Hepatocyte (in vitro differentiated cells): ENCODE measurements around the gene NOTCH1. TPM values are rescaled to one million over a fixed set of nuclear protein-coding genes. Genes with fewer than 3 reads are reported as not detected.

ENCODE experiments used
- DNase-seq: peaks from one replicate; pipeline ENCODE4 v3.0.0-alpha.2; 2016; ENCODE audit warnings: low spot score
- H2AFZ ChIP-seq: fragments of 200-600 bp; sonication (generic); 2 replicates; pipeline ENCODE4 v1.6.0; 2016; ENCODE audit warnings: antibody characterized with exemption, mild to moderate bottlenecking
- H3K27ac ChIP-seq: fragments of 200-600 bp; sonication (generic); 2 replicates; pipeline ENCODE4 v1.5.1; 2016; ENCODE audit warnings: mild to moderate bottlenecking
- H3K27me3 ChIP-seq: fragments of 200-600 bp; sonication (generic); 2 replicates; pipeline ENCODE4 v1.6.1; 2016
- H3K36me3 ChIP-seq: fragments of 200-600 bp; sonication (generic); replicated peaks from 2 replicates; pipeline ENCODE4 v1.5.1; 2016; ENCODE audit warnings: low read depth; ENCODE audit not compliant: insufficient read depth
- H3K4me1 ChIP-seq: fragments of 200-600 bp; sonication (generic); 2 replicates; pipeline ENCODE4 v1.5.1; 2016; ENCODE audit warnings: mild to moderate bottlenecking, moderate library complexity; ENCODE audit not compliant: insufficient read depth
- H3K4me2 ChIP-seq: fragments of 200-600 bp; sonication (generic); 2 replicates; pipeline ENCODE4 v1.6.0; 2016
- H3K4me3 ChIP-seq: fragments of 200-600 bp; sonication (generic); 2 replicates; pipeline ENCODE4 v1.5.1; 2016; ENCODE audit warnings: mild to moderate bottlenecking
- H3K79me2 ChIP-seq: fragments of 200-600 bp; sonication (generic); 2 replicates; pipeline ENCODE4 v1.6.0; 2017; ENCODE audit warnings: mild to moderate bottlenecking
- H3K9me2 ChIP-seq: fragments of 200-600 bp; sonication (generic); replicated peaks from 2 replicates; pipeline ENCODE4 v1.6.0; 2017; ENCODE audit warnings: mild to moderate bottlenecking; ENCODE audit not compliant: insufficient read depth
- H3K9me3 ChIP-seq: fragments of 200-600 bp; sonication (generic); 2 replicates; pipeline ENCODE4 v1.5.1; 2016; ENCODE audit warnings: low read depth, mild to moderate bottlenecking
- H4K20me1 ChIP-seq: fragments of 200-600 bp; sonication (generic); 2 replicates; pipeline ENCODE4 v1.6.0; 2016; ENCODE audit warnings: mild to moderate bottlenecking; ENCODE audit not compliant: insufficient read depth, poor library complexity, severe bottlenecking
- EZH2 ChIP-seq: fragments of 200-600 bp; sonication (generic); IDR thresholded peaks from 2 replicates; pipeline ENCODE4 v1.6.1; 2016; ENCODE audit warnings: antibody characterized with exemption, mild to moderate bottlenecking, borderline replicate concordance
- EZH2phosphoT487 ChIP-seq: fragments of 200-600 bp; sonication (generic); IDR thresholded peaks from one replicate; pipeline ENCODE4 v1.6.1; 2018; ENCODE audit warnings: antibody characterized with exemption, mild to moderate bottlenecking, low read depth, moderate library complexity; ENCODE audit not compliant: unreplicated experiment, severe bottlenecking
- WGBS: methylation state at CpG from one replicate; pipeline ENCODE4 v1.1.6; 2016; ENCODE audit warnings: low lambda C conversion rate; ENCODE audit errors: missing lambda C conversion rate; 5-methylcytosine and 5-hydroxymethylcytosine counted together
- polyA plus RNA-seq: library from polyadenylated mRNA; unstranded; fragments of >200 nt; fragmentation: Nextera tagmentation; extraction: Ambion mirVana; gene quantifications from 2 replicates; pipeline ENCODE4 v1.2.1, GENCODE V29; 2016
- total RNA-seq: library from RNA; depleted of rRNA; stranded (reverse); fragments of >200 nt; gene quantifications from 2 replicates; pipeline ENCODE4 v1.2.3, GENCODE V29; 2014
- TF ChIP-seq, protein P1 (sequence below): fragments of 200-600 bp; sonication (generic); IDR thresholded peaks from 2 replicates; pipeline ENCODE4 v1.5.1; 2016; ENCODE audit warnings: antibody characterized with exemption, mild to moderate bottlenecking; ENCODE audit not compliant: poor library complexity

Gene NOTCH1
- total and polyA plus RNA-seq, 2 experiments from 2014 or later, result 5.3 to 6.5 TPM

DNA sequence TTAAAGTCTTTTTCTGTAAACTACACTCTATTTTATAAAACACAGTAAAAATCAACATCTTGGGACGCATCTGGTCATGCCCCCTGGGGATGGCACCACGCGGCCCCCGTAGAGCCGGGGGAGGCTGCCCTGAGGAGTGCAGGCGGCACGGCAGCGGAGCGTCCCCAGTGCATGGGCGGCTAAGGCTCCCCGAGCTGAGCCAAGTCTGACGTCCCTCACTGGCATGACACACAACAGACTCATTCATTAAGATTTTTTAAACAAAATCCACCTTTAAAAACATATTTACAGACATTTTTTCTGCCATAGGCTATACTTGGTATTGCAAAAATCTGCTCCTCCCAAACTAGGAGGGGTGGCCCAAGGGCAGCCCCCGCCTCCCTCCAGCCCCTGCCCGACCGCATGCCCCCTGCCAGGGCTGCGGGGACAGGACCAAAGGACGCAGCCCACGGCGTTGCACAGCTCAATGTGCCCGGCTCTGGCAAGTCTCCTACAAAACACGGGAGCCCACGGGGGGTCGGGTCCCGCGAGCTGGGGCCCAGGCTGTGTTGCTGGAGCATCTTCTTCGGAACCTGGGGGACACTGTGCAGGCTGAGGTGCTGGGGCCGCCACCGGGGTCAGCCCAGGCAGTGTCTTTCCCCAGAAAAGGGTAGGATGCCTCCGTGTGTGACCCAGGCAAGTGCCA lies 51.2 kb downstream of the NOTCH1 start:
- Histone ChIP-seq H4K20me1 (no peaks in the 10 kb centered on the region), H3K27me3 (no peaks in the 10 kb centered on the region), H3K27ac (no peak overlapping the region), H3K9me3 (no peaks in the 10 kb centered on the region), H3K79me2 (no peaks in the 10 kb centered on the region), H3K4me1 (no peaks in the 10 kb centered on the region), H3K4me2 (no peak overlapping the region), H3K4me3 (no peak overlapping the region), H3K9me2 (no peaks in the 10 kb centered on the region), H2AFZ (no peak overlapping the region), H3K36me3 (no peaks in the 10 kb centered on the region)
- WGBS, result 97% methylated on average over 29 of the region's 29 CpGs
- no peak for TF ChIP-seq EZH2phosphoT487
- TF ChIP-seq, protein P1, sequence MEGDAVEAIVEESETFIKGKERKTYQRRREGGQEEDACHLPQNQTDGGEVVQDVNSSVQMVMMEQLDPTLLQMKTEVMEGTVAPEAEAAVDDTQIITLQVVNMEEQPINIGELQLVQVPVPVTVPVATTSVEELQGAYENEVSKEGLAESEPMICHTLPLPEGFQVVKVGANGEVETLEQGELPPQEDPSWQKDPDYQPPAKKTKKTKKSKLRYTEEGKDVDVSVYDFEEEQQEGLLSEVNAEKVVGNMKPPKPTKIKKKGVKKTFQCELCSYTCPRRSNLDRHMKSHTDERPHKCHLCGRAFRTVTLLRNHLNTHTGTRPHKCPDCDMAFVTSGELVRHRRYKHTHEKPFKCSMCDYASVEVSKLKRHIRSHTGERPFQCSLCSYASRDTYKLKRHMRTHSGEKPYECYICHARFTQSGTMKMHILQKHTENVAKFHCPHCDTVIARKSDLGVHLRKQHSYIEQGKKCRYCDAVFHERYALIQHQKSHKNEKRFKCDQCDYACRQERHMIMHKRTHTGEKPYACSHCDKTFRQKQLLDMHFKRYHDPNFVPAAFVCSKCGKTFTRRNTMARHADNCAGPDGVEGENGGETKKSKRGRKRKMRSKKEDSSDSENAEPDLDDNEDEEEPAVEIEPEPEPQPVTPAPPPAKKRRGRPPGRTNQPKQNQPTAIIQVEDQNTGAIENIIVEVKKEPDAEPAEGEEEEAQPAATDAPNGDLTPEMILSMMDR, result no peak
- TF ChIP-seq EZH2, result no peak
- DNase-seq, result no peak

DNA sequence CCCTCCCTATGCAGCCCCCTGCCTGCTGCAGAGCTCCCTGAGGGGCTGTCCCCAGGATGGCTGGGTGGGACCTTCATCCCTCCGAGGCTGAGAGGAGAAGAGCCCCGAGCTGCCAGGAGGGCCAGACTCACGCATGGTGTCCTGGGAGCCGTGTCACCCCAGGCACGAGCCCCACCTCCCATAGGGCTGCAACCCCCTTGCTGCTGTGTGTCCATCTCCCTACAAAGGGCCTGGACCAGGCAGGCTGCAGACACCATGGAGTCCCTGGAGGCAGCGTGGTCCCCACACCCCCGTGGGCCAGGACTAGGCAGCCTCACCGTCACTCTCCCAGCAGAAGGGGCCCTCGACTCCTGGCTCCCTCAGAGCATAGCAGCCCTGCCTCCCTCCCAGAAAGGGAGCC lies 51.8 kb downstream of the NOTCH1 start:
- no peaks in the 10 kb centered on the region for H3K27me3 ChIP-seq
- TF ChIP-seq EZH2phosphoT487 (no peak), EZH2 (no peak)
- TF ChIP-seq, protein P1, result no peak
- H3K4me2 ChIP-seq, result no peak overlapping the region
- H3K9me2 ChIP-seq, result no peaks in the 10 kb centered on the region
- H3K4me3 ChIP-seq, result no peak overlapping the region
- no peaks in the 10 kb centered on the region for H3K79me2 ChIP-seq
- WGBS, result 92% methylated on average over 9 of the region's 9 CpGs
- H3K27ac ChIP-seq, result no peak overlapping the region
- H3K4me1 ChIP-seq, result no peaks in the 10 kb centered on the region
- H4K20me1 ChIP-seq, result no peaks in the 10 kb centered on the region
- no peaks in the 10 kb centered on the region for H3K9me3 ChIP-seq
- no peaks in the 10 kb centered on the region for H3K36me3 ChIP-seq
- no peak for DNase-seq
- no peak overlapping the region for H2AFZ ChIP-seq

DNA sequence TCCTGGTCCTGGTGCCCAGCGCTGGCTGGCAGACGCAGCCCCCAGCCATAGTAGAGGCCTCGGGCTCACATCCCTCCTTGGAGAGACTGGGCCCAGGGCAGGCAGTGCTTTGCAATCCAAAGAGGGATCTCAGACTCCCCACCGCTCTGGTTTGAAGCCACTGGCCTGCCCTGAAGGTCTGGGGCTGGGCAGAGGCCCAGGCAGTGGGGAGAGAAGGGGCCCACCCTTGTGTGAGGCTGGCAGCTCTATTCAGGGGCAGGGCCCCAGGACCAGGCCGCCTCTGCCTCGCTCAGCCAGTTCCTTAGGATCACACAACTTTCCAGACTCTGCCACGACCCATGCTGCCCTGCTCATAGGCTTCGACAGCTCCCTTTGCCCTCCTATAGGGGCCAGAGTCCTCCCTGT lies 52.3 kb downstream of the NOTCH1 start:
- H3K27ac ChIP-seq, result no peak overlapping the region
- DNase-seq, result no peak
- no peak overlapping the region for H2AFZ ChIP-seq
- H3K27me3 ChIP-seq, result no peaks in the 10 kb centered on the region
- H3K79me2 ChIP-seq, result no peaks in the 10 kb centered on the region
- H3K9me2 ChIP-seq, result no peaks in the 10 kb centered on the region
- 92% methylated on average over 8 of the region's 8 CpGs for WGBS
- H3K4me2 ChIP-seq, result no peak overlapping the region
- no peak overlapping the region for H3K4me3 ChIP-seq
- H3K36me3 ChIP-seq, result no peaks in the 10 kb centered on the region
- TF ChIP-seq EZH2phosphoT487 (no peak), EZH2 (no peak)
- TF ChIP-seq, protein P1, result no peak
- H3K9me3 ChIP-seq, result no peaks in the 10 kb centered on the region
- no peaks in the 10 kb centered on the region for H4K20me1 ChIP-seq
- H3K4me1 ChIP-seq, result no peaks in the 10 kb centered on the region
